GM10847 (cell line): ENCODE measurements around the gene CXorf38.

Experiments
- POLR2A ChIP-seq: IDR thresholded peaks from 2 replicates; pipeline ENCODE4 v1.6.1; 2011; ENCODE audit not compliant: insufficient read length; ENCODE audit errors: extremely low read depth

Gene CXorf38, protein sequence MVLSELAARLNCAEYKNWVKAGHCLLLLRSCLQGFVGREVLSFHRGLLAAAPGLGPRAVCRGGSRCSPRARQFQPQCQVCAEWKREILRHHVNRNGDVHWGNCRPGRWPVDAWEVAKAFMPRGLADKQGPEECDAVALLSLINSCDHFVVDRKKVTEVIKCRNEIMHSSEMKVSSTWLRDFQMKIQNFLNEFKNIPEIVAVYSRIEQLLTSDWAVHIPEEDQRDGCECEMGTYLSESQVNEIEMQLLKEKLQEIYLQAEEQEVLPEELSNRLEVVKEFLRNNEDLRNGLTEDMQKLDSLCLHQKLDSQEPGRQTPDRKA

DNA sequence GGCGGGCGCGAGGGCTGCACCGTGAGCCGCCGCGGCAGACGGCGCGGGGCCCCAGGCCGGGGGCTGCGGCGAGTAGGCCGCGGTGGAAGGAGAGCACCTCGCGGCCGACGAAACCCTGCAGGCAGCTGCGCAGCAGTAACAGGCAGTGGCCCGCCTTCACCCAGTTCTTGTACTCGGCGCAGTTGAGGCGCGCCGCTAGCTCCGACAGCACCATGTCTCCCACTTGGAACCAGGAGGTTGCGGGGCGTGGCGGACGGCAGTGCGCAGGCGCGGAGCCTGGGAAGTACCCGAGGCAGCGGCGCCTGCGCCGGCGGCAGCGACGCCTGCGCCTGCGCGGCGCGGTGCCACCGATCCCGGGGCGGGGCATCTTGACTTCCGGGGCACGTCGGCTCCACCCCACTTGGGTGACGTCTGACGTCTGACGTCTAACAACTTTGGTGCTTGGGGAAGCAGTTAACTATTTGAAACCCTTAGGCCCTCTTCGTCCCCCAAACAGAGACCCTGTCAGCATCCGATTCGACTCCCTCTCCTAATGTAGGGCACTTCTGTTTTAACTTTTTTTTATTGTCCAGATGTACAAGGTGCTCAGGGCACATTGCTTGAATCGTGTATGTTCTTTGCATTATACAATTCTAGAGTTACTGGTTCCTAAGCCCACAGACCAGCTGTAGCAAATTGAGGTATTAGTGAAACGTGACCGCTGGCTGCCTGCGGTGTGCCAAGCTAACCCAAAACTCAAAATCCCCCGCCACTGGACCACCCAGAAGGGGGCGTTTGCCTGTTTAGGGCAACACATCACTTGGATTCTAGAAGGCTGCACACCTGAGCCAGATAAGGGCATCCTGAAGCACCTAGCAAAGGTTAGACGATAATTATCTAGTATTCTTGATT is at the start of gene CXorf38:
CXorf38 (minus strand) TSS at position 255 of the 891 bp plus-strand sequence; CDS start at position 214, 41 bp downstream.
- peak; percentile 71 for TF ChIP-seq POLR2A

DNA sequence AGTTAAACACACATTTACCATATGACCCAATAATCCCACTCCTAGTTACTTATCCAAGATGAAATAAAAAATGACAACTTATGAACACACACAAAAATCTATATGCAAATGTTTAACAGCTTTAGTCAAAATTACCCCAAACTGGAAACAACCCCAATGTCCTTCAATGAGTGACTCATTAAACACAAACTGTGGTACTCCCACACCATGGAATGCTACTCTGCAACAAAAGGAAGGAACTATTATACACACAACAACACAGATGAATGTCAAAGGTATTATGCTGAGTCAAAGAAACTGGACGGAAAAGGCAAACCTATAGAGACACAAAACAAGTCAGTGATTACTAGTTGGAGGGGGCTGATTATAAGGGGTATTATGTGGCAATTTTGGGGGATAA is 47.4 kb upstream of the CXorf38 start:
- TF ChIP-seq POLR2A = no peak

DNA sequence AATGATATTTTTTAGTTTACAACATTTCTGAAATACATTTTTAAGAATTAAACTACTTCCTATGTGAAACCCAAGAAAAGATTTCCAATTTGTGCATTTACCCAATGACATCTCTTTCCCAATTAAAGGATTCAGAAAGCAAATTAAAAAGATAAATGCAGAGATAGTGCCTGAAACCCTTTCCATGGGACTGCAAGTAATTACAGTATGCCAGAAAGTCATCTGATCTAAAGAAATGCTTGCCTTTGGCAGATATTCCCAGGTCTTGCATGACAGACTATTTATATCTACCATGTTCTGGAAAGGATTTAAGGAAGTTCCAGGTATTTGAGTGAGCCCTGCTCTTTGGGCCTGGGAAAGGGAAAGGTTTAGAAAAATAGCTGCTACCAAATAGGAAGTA is 41.6 kb upstream of the CXorf38 start:
- TF ChIP-seq POLR2A = no peak

DNA sequence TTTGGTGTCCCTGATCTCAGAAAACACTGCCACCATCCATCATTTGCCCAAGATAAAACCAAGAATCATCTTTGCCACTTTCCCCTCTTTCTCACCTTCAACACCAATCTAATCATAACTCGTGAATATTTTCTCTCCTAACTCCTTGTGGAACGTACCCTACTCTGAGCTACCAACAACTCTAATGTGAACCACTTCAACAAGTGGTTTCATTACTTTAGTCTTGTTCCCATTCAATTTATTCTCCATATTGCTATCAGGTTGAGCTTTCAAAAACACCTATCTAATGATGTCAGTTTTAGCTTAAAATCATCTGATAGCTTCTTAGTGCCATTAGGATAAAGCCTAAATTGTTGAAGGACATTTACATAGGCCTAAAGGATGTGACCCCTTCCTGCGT is 39.8 kb upstream of the CXorf38 start:
- TF ChIP-seq POLR2A = no peak

DNA sequence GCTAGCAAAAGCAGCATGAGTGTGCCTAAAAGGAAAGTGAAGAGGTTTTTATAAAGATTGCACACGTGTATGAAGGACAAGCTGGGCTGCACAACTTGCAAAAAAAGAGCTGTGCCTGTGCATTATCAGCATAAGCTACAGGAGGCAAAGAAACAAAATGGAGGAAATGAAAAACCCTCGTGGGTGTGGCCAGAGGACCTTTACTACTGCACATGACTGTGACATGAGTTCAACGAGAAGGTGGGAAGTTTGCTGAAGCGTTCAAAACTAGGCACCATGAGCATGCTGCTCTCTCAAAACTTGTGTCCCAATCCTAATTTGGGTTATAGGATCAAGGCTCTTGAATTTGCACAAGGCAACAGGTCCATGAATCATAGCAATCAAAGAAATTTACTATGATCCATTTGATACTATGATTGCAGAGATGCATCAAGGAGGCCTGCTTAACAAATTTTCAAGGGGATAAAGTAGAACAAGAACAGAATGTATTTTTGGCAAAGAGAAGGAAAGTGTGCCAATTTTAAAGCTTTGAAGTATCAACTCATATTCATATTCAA is 38.1 kb upstream of the CXorf38 start:
- no peak for TF ChIP-seq POLR2A

DNA sequence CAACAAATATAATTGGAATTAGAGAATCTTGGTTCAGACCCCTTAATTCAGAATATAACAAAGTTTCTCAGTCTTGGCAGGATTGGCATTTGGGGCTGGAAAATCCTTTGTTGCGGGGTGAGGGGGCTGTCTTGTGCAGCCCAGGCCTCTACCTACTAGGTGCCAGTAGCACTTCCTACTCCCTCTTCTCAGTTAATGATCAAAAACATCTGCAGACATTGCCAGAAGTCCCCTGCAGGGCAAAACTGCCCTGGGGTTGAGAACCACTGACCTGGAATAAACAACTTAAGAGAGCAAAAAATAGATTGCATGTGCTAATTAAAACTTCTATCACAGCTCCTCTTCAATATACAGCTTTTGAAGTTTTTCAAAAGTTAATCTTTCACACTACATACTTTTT is 36.7 kb upstream of the CXorf38 start:
- TF ChIP-seq POLR2A = no peak

DNA sequence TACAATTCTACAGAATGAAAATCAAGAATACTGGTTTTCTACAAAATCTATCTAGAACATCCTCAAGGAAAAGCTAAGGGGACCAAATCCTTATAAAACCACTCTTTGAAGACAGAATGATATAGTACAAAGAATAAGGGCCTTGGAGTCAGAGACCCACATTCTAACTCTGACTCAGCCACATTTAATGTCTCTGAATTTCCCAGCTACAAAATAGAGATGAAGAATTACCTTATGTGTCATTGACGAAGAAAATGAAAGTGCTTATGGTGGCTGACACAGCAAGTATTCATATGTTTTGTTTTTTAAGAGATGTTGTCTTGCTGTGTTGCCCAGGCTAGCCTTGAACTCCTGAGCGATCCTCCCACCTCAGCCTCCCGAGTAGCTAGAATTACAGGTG is 35.9 kb upstream of the CXorf38 start:
- no peak for TF ChIP-seq POLR2A

DNA sequence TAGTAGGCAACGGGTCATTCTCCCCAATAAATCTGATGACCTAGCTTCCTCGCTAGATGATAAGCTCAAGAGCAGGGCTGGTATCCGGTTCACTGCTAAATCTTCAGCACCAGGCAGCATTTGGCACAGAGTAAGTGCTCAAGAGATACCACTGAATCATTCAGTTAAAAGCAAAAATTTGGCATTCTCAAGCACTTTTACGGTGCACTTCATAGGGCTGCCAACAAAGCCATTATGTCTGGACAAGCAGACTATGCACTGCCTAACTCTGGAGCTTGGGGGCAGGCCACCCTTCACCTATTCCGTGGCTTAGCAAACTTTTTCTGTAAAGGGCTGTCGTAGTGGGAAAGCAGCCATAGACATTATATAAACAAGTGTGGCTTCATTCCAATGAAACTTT is 23.8 kb upstream of the CXorf38 start:
- TF ChIP-seq POLR2A = no peak

DNA sequence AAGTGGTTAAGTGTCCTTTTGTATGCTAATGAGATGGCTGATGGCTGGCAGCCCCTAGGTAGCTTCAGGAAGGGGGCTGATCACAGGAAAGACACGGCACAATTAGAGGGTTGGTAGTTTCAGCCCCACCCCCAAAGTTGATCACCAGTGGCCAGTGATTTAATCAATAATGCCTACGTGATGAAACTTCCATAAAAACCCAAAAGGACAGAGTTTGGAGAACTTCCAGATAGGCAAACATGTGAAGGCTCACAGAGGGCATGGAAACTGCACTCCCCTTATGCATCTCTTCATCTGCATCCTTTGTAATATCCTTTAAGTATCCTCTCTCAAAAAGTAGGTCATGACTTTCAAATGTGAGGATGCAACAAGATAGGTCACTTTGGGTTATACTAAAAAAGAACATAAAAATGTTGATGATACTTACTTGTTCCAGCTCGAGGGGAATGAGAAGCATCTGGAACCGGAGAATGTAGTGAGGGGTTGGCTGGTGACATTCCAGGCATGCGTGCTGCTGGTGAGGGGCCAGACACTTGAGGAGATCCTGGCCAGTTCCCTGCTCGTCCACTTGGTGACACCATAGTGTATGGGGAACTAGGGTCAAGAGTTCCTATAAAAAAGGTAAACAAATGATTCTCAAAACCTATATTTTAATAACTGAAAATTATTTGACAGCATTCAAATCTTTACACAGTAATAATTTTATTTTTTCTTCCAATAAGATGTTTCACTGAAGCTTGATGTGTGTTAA is 16.7 kb upstream of the CXorf38 start:
- TF ChIP-seq POLR2A = no peak

DNA sequence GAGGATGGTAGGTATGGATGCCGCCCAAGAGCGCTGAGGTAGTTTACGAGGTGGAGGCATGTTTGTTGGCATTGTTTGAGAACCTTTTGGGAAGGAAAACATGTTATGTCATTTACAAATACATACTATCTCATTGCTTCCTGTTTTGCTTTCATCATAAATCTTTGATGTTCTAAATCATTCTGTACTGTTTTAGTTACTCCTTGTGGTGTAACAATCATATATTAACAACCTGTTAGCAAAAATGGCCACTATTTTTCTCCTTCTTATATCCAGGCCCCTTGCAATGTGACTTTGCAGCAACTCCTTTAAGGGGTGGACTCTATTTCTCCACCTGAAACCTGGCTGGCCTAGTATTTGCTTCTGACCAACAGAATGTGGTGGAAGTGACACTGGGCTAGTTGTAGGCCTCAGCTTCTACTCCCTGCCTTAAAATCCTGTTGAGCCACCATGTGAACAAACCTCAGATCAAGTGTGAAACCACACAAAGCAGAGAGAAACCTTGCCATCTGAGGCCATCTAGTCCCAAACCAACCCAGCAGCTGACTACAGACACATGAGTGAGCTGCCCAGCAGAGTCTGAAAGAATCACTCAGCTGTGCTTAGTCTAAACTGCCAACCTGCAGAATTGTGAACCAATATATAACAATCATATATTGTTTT is 15.8 kb upstream of the CXorf38 start:
- TF ChIP-seq POLR2A = no peak

DNA sequence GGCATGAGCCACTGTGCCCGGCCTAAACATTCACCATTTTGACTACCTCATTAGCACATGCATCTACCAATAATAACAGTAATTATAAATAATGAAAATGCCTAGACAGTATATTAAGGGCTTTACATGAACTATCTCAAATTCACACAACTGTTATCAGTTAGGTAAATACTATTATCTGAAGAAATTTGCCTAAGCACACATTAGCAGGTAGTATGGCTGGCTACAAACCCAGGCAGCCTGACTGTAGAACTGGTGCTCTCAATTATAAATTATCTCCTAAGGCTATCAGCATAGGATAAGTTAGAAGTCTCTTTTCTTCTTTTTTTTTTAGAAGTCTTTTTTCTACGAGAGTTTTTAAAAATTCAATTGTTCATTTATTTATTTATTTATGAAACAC is 14.1 kb upstream of the CXorf38 start:
- TF ChIP-seq POLR2A = no peak

DNA sequence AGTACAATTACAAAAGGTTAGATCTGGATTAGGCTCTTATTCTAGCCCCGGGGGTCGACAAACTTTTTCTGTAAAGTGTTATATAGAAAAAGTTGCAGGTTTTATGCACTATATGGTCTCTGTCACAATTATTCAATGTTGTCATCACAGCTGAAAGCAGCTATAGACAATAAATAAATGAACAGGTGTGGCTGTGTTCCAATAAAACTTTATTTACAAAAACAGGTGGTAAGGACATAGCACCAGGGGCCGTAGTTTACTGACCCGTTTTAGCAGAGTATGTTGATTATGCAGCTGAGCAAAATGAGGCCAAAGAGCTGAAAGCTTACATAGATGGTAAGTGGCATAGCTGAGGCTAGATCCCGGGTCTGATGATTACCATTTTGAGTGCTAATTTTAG is 13.0 kb upstream of the CXorf38 start:
- no peak for TF ChIP-seq POLR2A

DNA sequence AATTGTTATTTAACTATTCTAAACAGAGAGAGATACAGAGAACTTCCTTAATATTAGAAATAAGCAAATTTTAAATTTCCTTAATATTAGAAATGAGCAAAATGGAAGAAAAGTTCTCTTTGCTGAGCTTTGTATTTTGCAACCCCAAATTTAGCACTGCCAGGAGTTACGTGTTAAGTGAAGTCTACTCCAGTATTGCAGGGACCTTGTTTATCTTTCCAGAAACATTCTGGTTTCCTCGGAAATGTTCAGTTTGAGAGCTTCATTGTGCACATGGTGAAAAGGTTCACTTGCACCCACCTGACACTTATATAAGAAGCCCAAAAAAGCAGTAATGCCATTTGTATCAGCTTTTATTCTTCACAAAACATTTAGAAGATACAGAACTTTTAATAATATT is 6.2 kb upstream of the CXorf38 start:
- TF ChIP-seq POLR2A = no peak

DNA sequence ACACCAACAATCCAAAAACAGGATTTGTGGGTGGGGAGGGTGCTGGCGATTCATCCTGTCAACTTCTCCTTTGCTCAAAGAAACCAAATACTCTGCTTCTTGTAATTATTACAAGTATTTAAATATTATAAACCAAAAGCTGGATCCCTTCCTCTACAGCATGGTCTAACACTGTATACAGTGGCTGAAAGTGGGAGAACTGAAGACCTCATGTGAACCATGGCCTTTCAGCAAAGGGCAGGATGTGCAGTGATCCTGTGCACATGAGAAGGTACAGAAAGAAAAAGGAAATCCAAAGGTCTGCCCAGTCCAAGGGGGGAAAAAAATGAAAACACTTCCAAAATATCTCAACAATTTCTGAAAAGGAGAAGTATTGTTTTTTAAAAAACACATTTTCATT is 5.3 kb upstream of the CXorf38 start:
- TF ChIP-seq POLR2A = no peak
